Natural killer cell (primary cell): ENCODE measurements around the gene ACLY. TPM values are rescaled to one million over a fixed set of nuclear protein-coding genes. Genes with fewer than 3 reads are reported as not detected.
A peak's percentile ranks its signal among the peaks of the same experiment; 100 is the strongest.

Experiments used
- ATAC-seq, 3 donors: fragments of 150-1000 bp in 2 of 3; fragments of 200-7000 bp in 1 of 3; cut with Tn5 transposase; 1 replicate in 1 of 3; 2 replicates in 2 of 3; pipeline ENCODE4 v1.10.0; 2021; ENCODE audit warnings: mild to moderate bottlenecking in 2 of 3, moderate library complexity in 2 of 3
- DNase-seq, 2 donors: peaks; one replicate each; pipeline versions ENCODE4 v3.0.0 to v3.0.0-alpha.2; 2013 to 2021; ENCODE audit warnings: mixed read lengths in 1 of 2
- H3K27ac ChIP-seq: one replicate; pipeline ENCODE4 v1.5.1; 2013; ENCODE audit warnings: mild to moderate bottlenecking, low read length
- H3K27me3 ChIP-seq: one replicate; pipeline ENCODE4 v1.6.1; 2013; ENCODE audit warnings: low read length; ENCODE audit not compliant: control insufficient read depth, insufficient read depth
- H3K36me3 ChIP-seq: one replicate; pipeline ENCODE4 v1.6.1; 2013; ENCODE audit warnings: low read length; ENCODE audit not compliant: control insufficient read depth, insufficient read depth
- H3K4me1 ChIP-seq: one replicate; pipeline ENCODE4 v1.6.1; 2013; ENCODE audit warnings: low read length; ENCODE audit not compliant: control insufficient read depth, insufficient read depth
- H3K4me3 ChIP-seq: one replicate; pipeline ENCODE4 v1.5.1; 2013; ENCODE audit warnings: low read length
- H3K9me3 ChIP-seq: one replicate; pipeline ENCODE4 v1.6.1; 2013; ENCODE audit warnings: low read length; ENCODE audit not compliant: control insufficient read depth, insufficient read depth
- H3K27ac Mint-ChIP-seq, 2 donors: one replicate each; pipeline ENCODE4 v1.8.0; 2022; ENCODE audit warnings: mild to moderate bottlenecking in 2 of 2, mixed read lengths in 2 of 2, moderate library complexity in 1 of 2
- H3K27me3 Mint-ChIP-seq, 2 donors: one replicate each; pipeline ENCODE4 v1.8.0; 2022; ENCODE audit warnings: low read depth in 2 of 2, mixed read lengths in 2 of 2
- H3K36me3 Mint-ChIP-seq: one replicate; pipeline ENCODE4 v1.8.0; 2022; ENCODE audit warnings: mixed read lengths
- H3K4me1 Mint-ChIP-seq, 2 donors: one replicate each; pipeline ENCODE4 v1.8.0; 2022; ENCODE audit warnings: mixed read lengths in 2 of 2
- H3K4me3 Mint-ChIP-seq: one replicate; pipeline ENCODE4 v1.8.0; 2022; ENCODE audit warnings: mild to moderate bottlenecking, moderate library complexity, mixed read lengths
- H3K9me3 Mint-ChIP-seq, 2 donors: one replicate each; pipeline ENCODE4 v1.8.0; 2022; ENCODE audit warnings: mixed read lengths in 2 of 2
- CTCF ChIP-seq: fragments of 200-600 bp; IDR thresholded peaks from one replicate; pipeline ENCODE4 v1.8.0; 2022; ENCODE audit warnings: antibody characterized with exemption
- WGBS: methylation state at CpG from one replicate; pipeline ENCODE4 v1.1.7; 2013; ENCODE audit warnings: missing lambda C conversion rate; ENCODE audit not compliant: insufficient coverage; 5-methylcytosine and 5-hydroxymethylcytosine counted together
- intact Hi-C: fragments of 100-400 bp; cut with micrococcal nuclease; formaldehyde crosslinking; loops from one replicate; pipeline ENCODE4 v1.14.2; 2022
- total RNA-seq, 4 donors: library from RNA; stranded (reverse); fragments of 120-200 nt in 1 of 4; gene quantifications; one replicate each; pipeline versions ENCODE4 v1.2.3 to v1.2.4, GENCODE V29; 2013 to 2022

ACLY gene
- 100 to 1,000 TPM in 2 of 3 donors, 10 to 100 TPM in 1; 86.5 to 106 (median 106) TPM for total RNA-seq
- 63.1 TPM for total RNA-seq (2013)

- DNase-seq (peak; percentile 91 to 97), ATAC-seq (peak; percentile 98 to 99 (median 99))
- no peaks in the 10 kb centered on the region for H3K27me3 Mint-ChIP-seq
- TF ChIP-seq CTCF, result no peak
- H3K4me1 Mint-ChIP-seq, result peaks cover 30 to 37% of the 10 kb centered on the region in 2 donors
- under 1% methylated on average over 80 of the region's 80 CpGs for WGBS
- H3K27ac ChIP-seq, result peak within 1 kb of the TSS; percentile 58
- H3K9me3 Mint-ChIP-seq, result no peaks in the 10 kb centered on the region
- peaks cover 20% of the 10 kb centered on the region for H3K4me1 ChIP-seq
- H3K36me3 Mint-ChIP-seq, result no peaks in the 10 kb centered on the region
- H3K36me3 ChIP-seq, result no peaks in the 10 kb centered on the region
- peak within 1 kb of the TSS; percentile 74 to 91 for H3K27ac Mint-ChIP-seq
- intact Hi-C loops, result loop anchor here (1.0 to 2.0 kb wide), 3 partner anchors 12 to 53 kb away; partner anchors contain the start of genes CNP, KLHL11 and ODAD4
- H3K9me3 ChIP-seq, result no peaks in the 10 kb centered on the region
- peak within 1 kb of the TSS; percentile 96 for H3K4me3 Mint-ChIP-seq
- H3K27me3 ChIP-seq, result no peaks in the 10 kb centered on the region
- H3K4me3 ChIP-seq, result peak within 1 kb of the TSS; percentile 89
These were observed at the start of gene ACLY for GRCh38 chr17:41918314-41919164. ACLY (minus strand) TSS chr17:41918951; CDS start chr17:41913873, 5,078 bp downstream.

- Mint-ChIP-seq H3K9me3 (no peaks in the 10 kb centered on the region), H3K4me1 (peaks cover 32 to 42% of the 10 kb centered on the region in 2 donors), H3K4me3 (peak overlapping the region; percentile 73), H3K27me3 (no peaks in the 10 kb centered on the region), H3K36me3 (no peaks in the 10 kb centered on the region), H3K27ac (peak overlapping the region; percentile 36 to 76)
- TF ChIP-seq CTCF, result no peak
- no peak for ATAC-seq
- no peak for DNase-seq
- H3K27ac ChIP-seq, result no peak overlapping the region
- peaks cover 17% of the 10 kb centered on the region for H3K36me3 ChIP-seq
- H3K4me1 ChIP-seq, result peaks cover 41% of the 10 kb centered on the region
- 96% methylated on average over 37 of the region's 37 CpGs for WGBS
- H3K4me3 ChIP-seq, result no peak overlapping the region
- intact Hi-C loops, result loop anchor here (2.0 kb wide), 1 partner anchor 49 kb away; the partner anchor contains the start of gene ACLY
- no peaks in the 10 kb centered on the region for H3K9me3 ChIP-seq
- no peaks in the 10 kb centered on the region for H3K27me3 ChIP-seq
These were observed 49.3 kb upstream of the ACLY start for GRCh38 chr17:41967921-41968578.

GRCh38 chr17:41967141-41967920, 48.6 kb upstream of the ACLY start:
- Histone ChIP-seq H3K36me3 (peaks cover 11% of the 10 kb centered on the region), H3K4me3 (peak overlapping the region; percentile 91), H3K27ac (peak overlapping the region; percentile 67), H3K4me1 (peaks cover 34% of the 10 kb centered on the region), H3K27me3 (no peaks in the 10 kb centered on the region), H3K9me3 (no peaks in the 10 kb centered on the region)
- no peaks in the 10 kb centered on the region for H3K27me3 Mint-ChIP-seq
- H3K4me3 Mint-ChIP-seq, result peak overlapping the region; percentile 74
- H3K36me3 Mint-ChIP-seq, result no peaks in the 10 kb centered on the region
- peak in 2 of 3 donors; percentile 1 to 4 for ATAC-seq
- H3K4me1 Mint-ChIP-seq, result peaks cover 25 to 35% of the 10 kb centered on the region in 2 donors
- DNase-seq, result peak in 1 of 2 donors; percentile 57
- H3K27ac Mint-ChIP-seq, result peak overlapping the region; percentile 18 to 76
- no peak for TF ChIP-seq CTCF
- WGBS, result 24% methylated on average over 38 of the region's 39 CpGs
- intact Hi-C loops, result loop anchor here (2.0 kb wide), 1 partner anchor 49 kb away; the partner anchor contains the start of gene ACLY
- H3K9me3 Mint-ChIP-seq, result no peaks in the 10 kb centered on the region
